Measurements from ENCODE around the gene UPK3BL2. TPM values are rescaled to one million over a fixed set of nuclear protein-coding genes. Genes with fewer than 3 reads are reported as not detected.
"Not testable (repeated sequence)": the region's sequence is repeated elsewhere in the genome, so short reads cannot be mapped to it uniquely, and the experiment has no call there.

UPK3BL2 gene, protein sequence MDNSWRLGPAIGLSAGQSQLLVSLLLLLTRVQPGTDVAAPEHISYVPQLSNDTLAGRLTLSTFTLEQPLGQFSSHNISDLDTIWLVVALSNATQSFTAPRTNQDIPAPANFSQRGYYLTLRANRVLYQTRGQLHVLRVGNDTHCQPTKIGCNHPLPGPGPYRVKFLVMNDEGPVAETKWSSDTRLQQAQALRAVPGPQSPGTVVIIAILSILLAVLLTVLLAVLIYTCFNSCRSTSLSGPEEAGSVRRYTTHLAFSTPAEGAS
- total RNA-seq, result 10 to 100 TPM in 1 of 2 donors, 1 to 10 TPM in 1; 9.8 to 25.5 TPM
- polyA plus RNA-seq (2013, experiment 1 of 2), result 6.6 TPM
- 6.0 TPM for polyA plus RNA-seq (2013, experiment 2 of 2)
- long read RNA-seq, experiment 1, partial matches to known transcripts, result 2 of 2 reads
- long read RNA-seq, experiment 1, other reads (novel, unspliced or antisense), result 0 of 2 reads
- long read RNA-seq, experiment 2, partial matches to known transcripts, result 0 of 1 reads
- long read RNA-seq, experiment 2, other reads (novel, unspliced or antisense), result 0 of 1 reads
- long read RNA-seq, experiment 3, result 0 reads
- long read RNA-seq, experiment 4, result 0 reads

GRCh38 chr7:102543596-102543995, at the start of gene UPK3BL2:
Gene UPK3BL2, minus strand, starts transcription at chr7:102543696. Its CDS starts 60 bp downstream, at chr7:102543636.
- not testable (repeated sequence) for H3K36me3 ChIP-seq (ENCODE audit: control insufficient read depth, insufficient read depth, low read length); H3K4me1 Mint-ChIP-seq; H3K9ac ChIP-seq (ENCODE audit: extremely low read depth, low read length, poor library complexity, severe bottlenecking); H3K27me3 ChIP-seq (ENCODE audit: control insufficient read depth, insufficient read depth, low read length, poor library complexity, severe bottlenecking); H3K4me3 ChIP-seq (ENCODE audit: low read length); H3K9me3 ChIP-seq (ENCODE audit: control insufficient read depth, low read length); H3K27ac ChIP-seq (ENCODE audit: low read depth, low read length); H3K4me3 Mint-ChIP-seq; H3K4me1 ChIP-seq (ENCODE audit: control insufficient read depth, insufficient read depth, low read length); H3K27me3 Mint-ChIP-seq (ENCODE audit: insufficient read depth); H3K9me3 Mint-ChIP-seq; H3K36me3 Mint-ChIP-seq (ENCODE audit: low read depth); H3K27ac Mint-ChIP-seq; DNase-seq
- no CpG with 5 or more reads among the region's 8 CpGs for WGBS, 2 experiments (ENCODE audit: insufficient coverage in 1 of 2, insufficient read length in 1 of 2)

DNA sequence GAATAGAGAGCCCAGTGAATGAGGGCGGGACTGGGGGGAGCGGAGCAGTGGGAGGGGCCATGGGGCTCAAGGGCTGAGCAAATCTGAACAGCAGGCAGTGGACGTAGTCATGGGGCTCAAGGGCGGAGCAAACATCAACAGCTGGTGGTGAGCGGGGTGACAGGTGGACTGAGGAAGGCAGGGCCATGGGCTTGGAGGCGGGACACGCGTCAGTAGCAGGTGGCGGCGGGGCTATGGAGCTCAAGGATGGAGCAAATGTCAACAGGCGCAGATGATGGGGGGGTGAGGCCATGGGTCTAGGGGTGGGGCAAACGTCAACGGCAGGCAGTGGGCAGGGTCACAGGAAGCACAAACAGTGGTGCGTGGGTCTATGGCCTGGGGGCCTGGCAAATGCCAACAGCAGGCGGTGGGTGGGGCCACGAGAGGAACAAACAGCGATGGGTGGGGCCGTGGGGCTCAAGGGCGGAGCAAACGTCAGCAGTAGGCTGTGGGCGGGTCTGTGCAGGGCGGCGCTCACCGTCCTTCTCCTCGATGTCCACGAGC, 49.1 kb upstream of the UPK3BL2 start:
- H3K4me3 Mint-ChIP-seq; H3K9me3 ChIP-seq (ENCODE audit: control insufficient read depth, low read length); H3K4me1 Mint-ChIP-seq; H3K9ac ChIP-seq (ENCODE audit: extremely low read depth, low read length, poor library complexity, severe bottlenecking); H3K27me3 Mint-ChIP-seq (ENCODE audit: insufficient read depth); H3K27ac ChIP-seq (ENCODE audit: low read depth, low read length); H3K36me3 ChIP-seq (ENCODE audit: control insufficient read depth, insufficient read depth, low read length); H3K9me3 Mint-ChIP-seq; H3K27me3 ChIP-seq (ENCODE audit: control insufficient read depth, insufficient read depth, low read length, poor library complexity, severe bottlenecking); H3K4me1 ChIP-seq (ENCODE audit: control insufficient read depth, insufficient read depth, low read length); H3K27ac Mint-ChIP-seq; H3K36me3 Mint-ChIP-seq (ENCODE audit: low read depth); H3K4me3 ChIP-seq (ENCODE audit: low read length); DNase-seq: not testable (repeated sequence)
- 20 to 29% methylated on average over 1 to 5 of the region's 26 CpGs for WGBS, 2 experiments (ENCODE audit: insufficient coverage in 1 of 2, insufficient read length in 1 of 2)

- H3K27ac Mint-ChIP-seq; H3K9me3 Mint-ChIP-seq; H3K4me1 Mint-ChIP-seq; H3K27me3 Mint-ChIP-seq (ENCODE audit: insufficient read depth); H3K4me1 ChIP-seq (ENCODE audit: control insufficient read depth, insufficient read depth, low read length); H3K36me3 ChIP-seq (ENCODE audit: control insufficient read depth, insufficient read depth, low read length); DNase-seq; H3K9me3 ChIP-seq (ENCODE audit: control insufficient read depth, low read length); H3K36me3 Mint-ChIP-seq (ENCODE audit: low read depth); H3K9ac ChIP-seq (ENCODE audit: extremely low read depth, low read length, poor library complexity, severe bottlenecking); H3K4me3 ChIP-seq (ENCODE audit: low read length); H3K27ac ChIP-seq (ENCODE audit: low read depth, low read length); H3K27me3 ChIP-seq (ENCODE audit: control insufficient read depth, insufficient read depth, low read length, poor library complexity, severe bottlenecking); H3K4me3 Mint-ChIP-seq: not testable (repeated sequence)
- WGBS, 2 experiments (ENCODE audit: insufficient coverage in 1 of 2, insufficient read length in 1 of 2), result no CpG with 5 or more reads among the region's 9 CpGs
These were observed 46.4 kb upstream of the UPK3BL2 start for GRCh38 chr7:102589857-102590256.

- not testable (repeated sequence) for H3K27ac Mint-ChIP-seq; H3K9ac ChIP-seq (ENCODE audit: extremely low read depth, low read length, poor library complexity, severe bottlenecking); H3K4me1 Mint-ChIP-seq; H3K36me3 ChIP-seq (ENCODE audit: control insufficient read depth, insufficient read depth, low read length); H3K4me3 ChIP-seq (ENCODE audit: low read length); H3K27ac ChIP-seq (ENCODE audit: low read depth, low read length); DNase-seq; H3K27me3 ChIP-seq (ENCODE audit: control insufficient read depth, insufficient read depth, low read length, poor library complexity, severe bottlenecking); H3K9me3 ChIP-seq (ENCODE audit: control insufficient read depth, low read length); H3K27me3 Mint-ChIP-seq (ENCODE audit: insufficient read depth); H3K36me3 Mint-ChIP-seq (ENCODE audit: low read depth); H3K9me3 Mint-ChIP-seq; H3K4me1 ChIP-seq (ENCODE audit: control insufficient read depth, insufficient read depth, low read length); H3K4me3 Mint-ChIP-seq
- WGBS, 2 experiments (ENCODE audit: insufficient coverage in 1 of 2, insufficient read length in 1 of 2), result no CpG with 5 or more reads among the region's 5 CpGs
These were observed 40.0 kb upstream of the UPK3BL2 start for GRCh38 chr7:102583495-102583894.

DNA sequence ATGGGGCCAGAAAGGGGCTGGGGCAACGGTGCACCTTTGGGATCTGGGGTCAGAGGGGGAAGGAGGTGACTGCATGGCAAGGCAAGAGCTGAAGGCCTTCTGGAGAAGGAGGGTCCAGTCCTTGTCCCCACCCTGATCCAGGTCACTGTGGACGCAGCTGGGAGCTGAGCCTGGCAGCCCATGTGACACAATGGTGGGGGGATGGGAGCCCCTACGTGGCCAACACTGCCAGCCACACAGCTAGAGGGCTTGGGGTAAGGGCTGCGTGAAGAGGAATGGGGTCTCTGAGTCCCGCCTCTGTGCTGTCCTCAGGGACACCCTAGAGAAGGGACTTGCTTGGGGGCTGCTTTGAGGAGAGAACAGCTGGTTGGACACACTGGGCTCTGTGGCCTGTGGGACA, 38.2 kb upstream of the UPK3BL2 start:
- not testable (repeated sequence) for H3K27me3 Mint-ChIP-seq (ENCODE audit: insufficient read depth); H3K36me3 Mint-ChIP-seq (ENCODE audit: low read depth); H3K9me3 ChIP-seq (ENCODE audit: control insufficient read depth, low read length); H3K27ac ChIP-seq (ENCODE audit: low read depth, low read length); H3K4me1 ChIP-seq (ENCODE audit: control insufficient read depth, insufficient read depth, low read length); H3K4me3 ChIP-seq (ENCODE audit: low read length); H3K27me3 ChIP-seq (ENCODE audit: control insufficient read depth, insufficient read depth, low read length, poor library complexity, severe bottlenecking); H3K9ac ChIP-seq (ENCODE audit: extremely low read depth, low read length, poor library complexity, severe bottlenecking); DNase-seq; H3K4me3 Mint-ChIP-seq; H3K36me3 ChIP-seq (ENCODE audit: control insufficient read depth, insufficient read depth, low read length); H3K27ac Mint-ChIP-seq; H3K9me3 Mint-ChIP-seq; H3K4me1 Mint-ChIP-seq
- no CpG with 5 or more reads among the region's 5 CpGs for WGBS, 2 experiments (ENCODE audit: insufficient coverage in 1 of 2, insufficient read length in 1 of 2)

- not testable (repeated sequence) for H3K27ac Mint-ChIP-seq; H3K9me3 ChIP-seq (ENCODE audit: control insufficient read depth, low read length); H3K9ac ChIP-seq (ENCODE audit: extremely low read depth, low read length, poor library complexity, severe bottlenecking); H3K4me1 ChIP-seq (ENCODE audit: control insufficient read depth, insufficient read depth, low read length); H3K27me3 ChIP-seq (ENCODE audit: control insufficient read depth, insufficient read depth, low read length, poor library complexity, severe bottlenecking); H3K36me3 ChIP-seq (ENCODE audit: control insufficient read depth, insufficient read depth, low read length); DNase-seq; H3K36me3 Mint-ChIP-seq (ENCODE audit: low read depth); H3K27ac ChIP-seq (ENCODE audit: low read depth, low read length); H3K4me1 Mint-ChIP-seq; H3K4me3 Mint-ChIP-seq; H3K9me3 Mint-ChIP-seq; H3K27me3 Mint-ChIP-seq (ENCODE audit: insufficient read depth); H3K4me3 ChIP-seq (ENCODE audit: low read length)
- no CpG with 5 or more reads among the region's 5 CpGs for WGBS, 2 experiments (ENCODE audit: insufficient coverage in 1 of 2, insufficient read length in 1 of 2)
These were observed 35.0 kb upstream of the UPK3BL2 start for GRCh38 chr7:102578486-102578885.

Measured in endodermal cell (in vitro differentiated cells).